GM12873 (cell line): Measurements from ENCODE around the gene ZNF319.

Experiments used
- TF ChIP-seq, protein P1 (sequence below): IDR thresholded peaks from 2 replicates; pipeline ENCODE4 v1.5.1; 2012; ENCODE audit warnings: low read depth, mild to moderate bottlenecking, moderate library complexity, low read length, control low read depth; ENCODE audit not compliant: insufficient read depth; ENCODE audit errors: missing control alignments

ZNF319 gene

DNA sequence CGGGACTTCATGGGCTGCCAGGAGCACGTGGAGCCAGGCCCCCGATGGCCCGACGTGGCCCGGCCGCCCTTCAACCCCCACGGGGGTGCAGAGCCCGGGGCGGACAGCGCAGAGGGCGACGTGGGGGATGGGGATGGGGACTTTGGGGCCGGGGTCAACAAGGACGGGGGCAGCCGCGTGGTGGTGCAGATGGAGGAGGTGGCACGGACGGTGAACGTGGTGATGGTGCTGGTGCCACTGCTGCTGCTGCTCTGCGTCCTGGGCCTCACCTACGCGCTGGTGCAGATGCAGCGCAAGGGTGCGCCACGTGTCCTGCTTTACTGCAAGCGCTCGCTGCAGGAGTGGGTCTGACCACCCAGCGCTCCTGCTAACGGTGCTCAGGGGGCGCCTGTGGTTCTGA, 44.6 kb upstream of the ZNF319 start:
- TF ChIP-seq, protein P1, sequence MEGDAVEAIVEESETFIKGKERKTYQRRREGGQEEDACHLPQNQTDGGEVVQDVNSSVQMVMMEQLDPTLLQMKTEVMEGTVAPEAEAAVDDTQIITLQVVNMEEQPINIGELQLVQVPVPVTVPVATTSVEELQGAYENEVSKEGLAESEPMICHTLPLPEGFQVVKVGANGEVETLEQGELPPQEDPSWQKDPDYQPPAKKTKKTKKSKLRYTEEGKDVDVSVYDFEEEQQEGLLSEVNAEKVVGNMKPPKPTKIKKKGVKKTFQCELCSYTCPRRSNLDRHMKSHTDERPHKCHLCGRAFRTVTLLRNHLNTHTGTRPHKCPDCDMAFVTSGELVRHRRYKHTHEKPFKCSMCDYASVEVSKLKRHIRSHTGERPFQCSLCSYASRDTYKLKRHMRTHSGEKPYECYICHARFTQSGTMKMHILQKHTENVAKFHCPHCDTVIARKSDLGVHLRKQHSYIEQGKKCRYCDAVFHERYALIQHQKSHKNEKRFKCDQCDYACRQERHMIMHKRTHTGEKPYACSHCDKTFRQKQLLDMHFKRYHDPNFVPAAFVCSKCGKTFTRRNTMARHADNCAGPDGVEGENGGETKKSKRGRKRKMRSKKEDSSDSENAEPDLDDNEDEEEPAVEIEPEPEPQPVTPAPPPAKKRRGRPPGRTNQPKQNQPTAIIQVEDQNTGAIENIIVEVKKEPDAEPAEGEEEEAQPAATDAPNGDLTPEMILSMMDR = no peak

DNA sequence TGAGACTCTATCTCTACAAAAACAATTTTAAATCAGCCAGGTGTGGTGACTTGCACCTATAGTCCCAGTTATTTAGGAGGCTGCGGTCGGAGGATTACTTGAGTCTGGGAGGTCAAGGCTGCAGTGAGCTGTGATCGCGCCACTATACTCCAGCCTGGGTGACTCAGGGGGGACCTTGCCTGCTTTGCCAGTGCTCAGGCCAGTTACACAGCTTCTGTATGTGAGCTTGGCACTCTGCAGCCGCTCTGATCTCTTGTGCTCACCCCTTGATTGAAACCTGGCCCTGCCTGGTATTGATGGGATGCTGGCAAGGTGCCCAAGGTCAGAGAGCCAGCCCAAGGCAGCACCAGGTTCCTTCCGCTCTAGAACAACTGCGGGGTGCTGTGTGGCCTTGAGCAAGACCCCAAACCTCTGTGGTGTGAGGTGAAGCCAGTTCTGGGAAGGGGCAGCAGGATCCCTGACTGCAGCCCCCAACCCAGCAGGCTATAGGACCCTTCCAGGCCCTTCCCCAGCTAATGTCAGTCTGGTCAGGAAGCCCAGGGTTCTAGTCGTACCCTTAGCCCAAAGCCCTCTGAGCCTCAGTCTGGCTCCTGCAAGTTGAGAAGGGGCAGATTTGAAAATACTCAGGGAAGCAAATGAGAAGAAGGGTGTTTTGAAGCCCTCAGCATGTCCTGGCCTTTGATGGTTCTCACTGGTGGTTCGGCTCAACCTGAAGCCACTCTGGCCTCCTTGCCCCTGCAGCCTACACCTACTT, 44.0 kb upstream of the ZNF319 start:
- TF ChIP-seq, protein P1 = no peak

DNA sequence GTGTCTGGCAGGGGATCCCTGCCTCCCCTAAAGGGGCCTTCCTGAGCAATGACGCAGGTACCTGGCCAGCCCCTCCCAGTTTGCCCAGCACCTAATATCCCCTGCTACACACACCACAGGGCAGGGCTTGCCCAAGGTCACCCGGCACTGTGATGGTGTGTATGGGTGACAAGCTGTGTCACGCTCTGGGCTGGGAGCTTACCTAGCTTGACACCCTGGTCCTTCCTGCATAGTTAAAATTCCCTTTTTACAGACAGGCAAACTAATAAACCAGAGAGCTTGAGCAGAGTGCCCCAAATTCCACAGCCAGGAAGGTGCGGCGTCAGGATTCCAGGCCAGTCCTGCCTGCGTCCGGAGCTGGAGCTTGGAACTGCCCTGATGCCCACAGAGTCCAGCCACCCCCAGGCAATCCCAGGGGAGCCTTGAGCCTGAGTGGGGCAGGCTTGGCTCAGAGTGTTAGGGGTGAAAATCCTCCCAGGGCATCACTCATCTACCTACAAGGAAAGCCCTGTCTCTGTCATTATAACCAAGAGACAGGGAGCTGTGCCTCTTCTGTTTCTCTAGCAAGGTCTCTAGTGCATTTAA, 43.2 kb upstream of the ZNF319 start:
- TF ChIP-seq, protein P1 = no peak

DNA sequence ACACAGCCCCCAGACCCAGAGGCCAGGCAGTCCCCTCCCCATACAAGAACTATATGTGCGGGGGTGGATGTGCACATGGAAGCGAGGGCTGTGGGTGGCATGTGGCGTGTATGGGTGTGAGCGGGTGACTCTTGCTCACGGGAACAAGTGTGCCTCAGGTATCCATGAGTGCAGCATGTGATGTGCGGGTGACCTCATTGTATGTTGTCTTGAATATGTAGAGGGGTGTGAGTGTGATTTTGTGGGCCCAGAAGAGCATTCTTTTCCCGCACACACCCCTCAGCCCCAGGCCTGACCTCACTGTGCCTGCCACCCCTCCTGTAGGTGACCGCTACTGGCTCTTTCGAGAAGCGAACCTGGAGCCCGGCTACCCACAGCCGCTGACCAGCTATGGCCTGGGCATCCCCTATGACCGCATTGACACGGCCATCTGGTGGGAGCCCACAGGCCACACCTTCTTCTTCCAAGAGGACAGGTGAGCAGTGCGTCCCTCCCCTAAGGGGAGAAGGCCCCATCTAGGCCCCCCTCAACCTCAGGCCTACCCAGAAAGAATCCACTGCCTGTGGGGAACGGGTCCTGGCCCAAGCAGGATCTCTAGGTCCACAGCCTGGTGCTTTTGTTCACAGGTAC, 42.5 kb upstream of the ZNF319 start:
- TF ChIP-seq, protein P1 = no peak

GRCh38 chr16:58042001-58042885, 41.8 kb upstream of the ZNF319 start:
- TF ChIP-seq, protein P1 = no peak

DNA sequence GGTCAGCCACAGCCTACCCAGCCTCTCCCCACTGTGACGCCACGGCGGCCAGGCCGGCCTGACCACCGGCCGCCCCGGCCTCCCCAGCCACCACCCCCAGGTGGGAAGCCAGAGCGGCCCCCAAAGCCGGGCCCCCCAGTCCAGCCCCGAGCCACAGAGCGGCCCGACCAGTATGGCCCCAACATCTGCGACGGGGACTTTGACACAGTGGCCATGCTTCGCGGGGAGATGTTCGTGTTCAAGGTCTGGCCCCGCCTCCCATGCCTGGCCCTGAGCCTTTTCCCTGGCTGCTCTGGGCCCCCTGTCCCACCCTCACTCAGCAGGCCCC, 41.1 kb upstream of the ZNF319 start:
- TF ChIP-seq, protein P1 = no peak
